ENCODE data around the gene TXNRD1. TPM values are rescaled to one million over a fixed set of nuclear protein-coding genes. Genes with fewer than 3 reads are reported as not detected.

TXNRD1 gene
- total RNA-seq, 1 donor from 2014 or later: 83.7 TPM

DNA sequence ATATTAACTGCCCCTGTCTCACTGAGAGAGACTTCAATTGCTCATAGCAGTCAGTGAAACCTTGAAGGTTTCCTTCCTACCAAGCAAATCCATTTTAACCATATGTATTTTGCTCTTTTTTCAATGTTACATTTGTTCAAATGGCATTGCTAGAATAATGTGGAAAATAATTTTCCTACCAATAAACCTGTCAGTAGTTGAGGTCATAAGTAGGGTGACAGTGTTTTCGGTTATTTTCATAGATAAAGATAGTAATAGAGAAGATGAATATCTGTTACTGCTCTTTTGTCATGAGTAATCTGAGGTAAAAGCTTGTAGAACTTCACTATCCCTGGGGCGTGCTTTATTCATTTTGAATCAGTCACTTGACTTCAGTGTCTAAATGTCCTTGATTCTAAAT, 120.5 kb downstream of the TXNRD1 start:
- H3K27me3 Mint-ChIP-seq (ENCODE audit: low read depth): no peaks in the 10 kb centered on the region
- no peaks in the 10 kb centered on the region for H3K9me3 Mint-ChIP-seq
- peak overlapping the region; percentile 62 for H3K27ac Mint-ChIP-seq
- DNase-seq (ENCODE audit: low spot score): no peak
- intact Hi-C loops (cut with micrococcal nuclease): loop anchor here (2.0 kb wide), 1 partner anchor 49 kb away; no protein-coding TSS in a partner anchor
- H3K4me1 Mint-ChIP-seq (ENCODE audit: low read depth): peaks cover 2% of the 10 kb centered on the region
- peaks cover 62% of the 10 kb centered on the region for H3K36me3 Mint-ChIP-seq (ENCODE audit: low read depth)
- H3K4me3 Mint-ChIP-seq (ENCODE audit: low read depth): no peak overlapping the region

GRCh38 chr12:104337030-104337558, 121.5 kb downstream of the TXNRD1 start:
- H3K4me3 Mint-ChIP-seq (ENCODE audit: low read depth): no peak overlapping the region
- no peak overlapping the region for H3K27ac Mint-ChIP-seq
- no peaks in the 10 kb centered on the region for H3K27me3 Mint-ChIP-seq (ENCODE audit: low read depth)
- peaks cover 2% of the 10 kb centered on the region for H3K4me1 Mint-ChIP-seq (ENCODE audit: low read depth)
- no peak for DNase-seq (ENCODE audit: low spot score)
- intact Hi-C loops (cut with micrococcal nuclease): loop anchor here (2.0 kb wide), 1 partner anchor 50 kb away; no protein-coding TSS in a partner anchor
- H3K9me3 Mint-ChIP-seq: no peaks in the 10 kb centered on the region
- H3K36me3 Mint-ChIP-seq (ENCODE audit: low read depth): peaks cover 60% of the 10 kb centered on the region

DNA sequence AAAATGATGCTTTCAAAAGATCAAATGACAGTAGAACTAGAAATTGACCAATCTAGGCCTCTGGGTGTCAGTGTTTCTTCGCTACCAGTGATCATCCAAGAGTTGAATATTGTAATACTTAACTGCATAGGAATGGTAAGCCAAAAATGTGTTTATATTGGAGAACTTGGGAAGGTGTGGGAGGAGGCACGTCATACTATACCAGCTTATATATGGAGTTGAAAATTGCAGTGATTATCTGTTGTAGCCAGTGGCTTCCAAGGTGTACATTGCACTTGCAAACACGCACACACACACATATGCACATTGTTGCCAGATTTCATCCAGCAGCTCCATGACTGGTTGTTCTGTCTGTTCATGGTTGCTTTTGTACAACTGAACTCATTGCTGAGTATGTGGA, 124.1 kb downstream of the TXNRD1 start:
- no peak overlapping the region for H3K27ac Mint-ChIP-seq
- H3K27me3 Mint-ChIP-seq (ENCODE audit: low read depth): no peaks in the 10 kb centered on the region
- no peaks in the 10 kb centered on the region for H3K9me3 Mint-ChIP-seq
- H3K4me1 Mint-ChIP-seq (ENCODE audit: low read depth): peaks cover 2% of the 10 kb centered on the region
- H3K4me3 Mint-ChIP-seq (ENCODE audit: low read depth): no peak overlapping the region
- intact Hi-C loops (cut with micrococcal nuclease): no loop called here
- H3K36me3 Mint-ChIP-seq (ENCODE audit: low read depth): peaks cover 57% of the 10 kb centered on the region
- DNase-seq (ENCODE audit: low spot score): no peak

- Mint-ChIP-seq H3K4me1 (ENCODE audit: low read depth) (peaks cover 2% of the 10 kb centered on the region), H3K9me3 (no peaks in the 10 kb centered on the region), H3K27ac (no peak overlapping the region), H3K27me3 (ENCODE audit: low read depth) (no peaks in the 10 kb centered on the region), H3K36me3 (ENCODE audit: low read depth) (peaks cover 52% of the 10 kb centered on the region), H3K4me3 (ENCODE audit: low read depth) (no peak overlapping the region)
- DNase-seq (ENCODE audit: low spot score): no peak
- intact Hi-C loops (cut with micrococcal nuclease): no loop called here
Observed at GRCh38 chr12:104340177-104340576, 124.6 kb downstream of the TXNRD1 start.

- H3K27ac Mint-ChIP-seq: no peak overlapping the region
- H3K4me1 Mint-ChIP-seq (ENCODE audit: low read depth): peaks cover 2% of the 10 kb centered on the region
- intact Hi-C loops (cut with micrococcal nuclease): no loop called here
- DNase-seq (ENCODE audit: low spot score): no peak
- no peaks in the 10 kb centered on the region for H3K9me3 Mint-ChIP-seq
- no peak overlapping the region for H3K4me3 Mint-ChIP-seq (ENCODE audit: low read depth)
- H3K36me3 Mint-ChIP-seq (ENCODE audit: low read depth): peaks cover 54% of the 10 kb centered on the region
- no peaks in the 10 kb centered on the region for H3K27me3 Mint-ChIP-seq (ENCODE audit: low read depth)
Observed at GRCh38 chr12:104340925-104341611, 125.5 kb downstream of the TXNRD1 start.

DNA sequence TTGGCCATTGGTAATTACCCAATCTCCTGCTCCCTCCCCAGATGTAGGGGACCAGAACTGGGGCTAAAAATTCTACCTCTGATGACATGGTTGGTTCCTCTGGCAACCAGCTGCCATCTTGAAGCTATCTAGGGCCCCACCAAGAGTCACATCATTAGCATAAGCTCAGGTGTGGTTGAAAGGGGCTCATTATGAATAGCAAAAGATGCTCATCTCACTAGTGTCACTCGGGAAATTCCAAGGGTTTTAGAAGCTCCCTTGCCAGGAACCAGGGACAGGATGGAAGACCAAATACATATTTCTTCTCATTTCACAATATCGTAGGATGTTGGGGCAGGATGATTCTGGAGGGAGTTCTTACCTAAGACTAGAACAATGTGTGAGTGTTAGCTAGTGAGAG, 126.6 kb downstream of the TXNRD1 start:
- DNase-seq (ENCODE audit: low spot score): no peak
- intact Hi-C loops (cut with micrococcal nuclease): no loop called here
- H3K27ac Mint-ChIP-seq: no peak overlapping the region
- peaks cover 53% of the 10 kb centered on the region for H3K36me3 Mint-ChIP-seq (ENCODE audit: low read depth)
- H3K9me3 Mint-ChIP-seq: no peaks in the 10 kb centered on the region
- no peaks in the 10 kb centered on the region for H3K27me3 Mint-ChIP-seq (ENCODE audit: low read depth)
- H3K4me1 Mint-ChIP-seq (ENCODE audit: low read depth): no peaks in the 10 kb centered on the region
- H3K4me3 Mint-ChIP-seq (ENCODE audit: low read depth): no peak overlapping the region

GRCh38 chr12:104342635-104343249, 127.2 kb downstream of the TXNRD1 start:
- H3K27ac Mint-ChIP-seq: peak overlapping the region; percentile 38
- intact Hi-C loops (cut with micrococcal nuclease): no loop called here
- no peaks in the 10 kb centered on the region for H3K4me1 Mint-ChIP-seq (ENCODE audit: low read depth)
- H3K4me3 Mint-ChIP-seq (ENCODE audit: low read depth): no peak overlapping the region
- no peak for DNase-seq (ENCODE audit: low spot score)
- no peaks in the 10 kb centered on the region for H3K27me3 Mint-ChIP-seq (ENCODE audit: low read depth)
- H3K9me3 Mint-ChIP-seq: no peaks in the 10 kb centered on the region
- peaks cover 57% of the 10 kb centered on the region for H3K36me3 Mint-ChIP-seq (ENCODE audit: low read depth)

- Mint-ChIP-seq H3K27ac (no peak overlapping the region), H3K4me1 (ENCODE audit: low read depth) (peaks cover 2% of the 10 kb centered on the region), H3K27me3 (ENCODE audit: low read depth) (no peaks in the 10 kb centered on the region), H3K9me3 (no peaks in the 10 kb centered on the region), H3K36me3 (ENCODE audit: low read depth) (peaks cover 57% of the 10 kb centered on the region), H3K4me3 (ENCODE audit: low read depth) (no peak overlapping the region)
- no peak for DNase-seq (ENCODE audit: low spot score)
- intact Hi-C loops (cut with micrococcal nuclease): no loop called here
Observed at GRCh38 chr12:104344682-104345081, 129.1 kb downstream of the TXNRD1 start.

DNA sequence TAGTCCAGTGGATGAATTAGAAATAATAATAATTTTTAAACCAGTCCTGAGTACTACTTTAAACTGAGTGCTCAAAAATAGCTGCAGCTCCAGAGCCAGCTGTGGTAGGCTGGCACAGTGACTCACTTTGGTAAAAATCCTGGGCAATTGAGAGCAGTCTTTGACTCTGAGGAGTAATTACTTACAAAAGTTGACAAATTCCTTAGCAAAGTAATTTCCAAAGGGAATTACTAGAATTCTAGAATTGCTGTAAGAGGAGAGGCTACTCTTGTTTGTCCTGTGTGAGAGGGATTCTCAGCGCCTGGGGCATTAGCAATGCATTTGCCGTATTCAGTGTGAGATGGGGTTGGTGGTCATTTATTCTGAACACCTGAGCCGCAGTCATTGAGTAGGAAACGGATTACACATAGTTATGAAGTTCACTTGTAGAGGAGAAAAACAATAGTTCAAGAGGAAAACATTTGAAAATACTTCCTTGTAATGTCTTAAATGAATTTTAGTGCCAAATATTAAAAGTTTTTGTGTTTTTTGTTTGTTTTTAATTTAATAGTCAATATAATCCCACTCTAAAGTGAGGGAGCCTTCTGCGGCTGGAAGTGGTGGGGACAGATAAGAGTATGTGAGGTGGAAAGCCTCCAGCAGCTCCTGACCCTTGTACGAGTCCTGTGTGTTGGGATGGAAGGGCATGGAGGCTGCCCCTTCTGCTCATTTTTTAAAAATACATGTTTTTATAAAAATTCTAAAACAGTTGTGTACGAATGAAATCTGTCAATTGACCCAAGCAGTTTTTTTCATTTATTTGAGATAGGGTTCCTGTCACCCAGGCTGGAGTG, 129.9 kb downstream of the TXNRD1 start:
- no peak overlapping the region for H3K27ac Mint-ChIP-seq
- peaks cover 2% of the 10 kb centered on the region for H3K4me1 Mint-ChIP-seq (ENCODE audit: low read depth)
- no peak overlapping the region for H3K4me3 Mint-ChIP-seq (ENCODE audit: low read depth)
- no peaks in the 10 kb centered on the region for H3K27me3 Mint-ChIP-seq (ENCODE audit: low read depth)
- intact Hi-C loops (cut with micrococcal nuclease): no loop called here
- no peaks in the 10 kb centered on the region for H3K9me3 Mint-ChIP-seq
- peaks cover 51% of the 10 kb centered on the region for H3K36me3 Mint-ChIP-seq (ENCODE audit: low read depth)
- no peak for DNase-seq (ENCODE audit: low spot score)

DNA sequence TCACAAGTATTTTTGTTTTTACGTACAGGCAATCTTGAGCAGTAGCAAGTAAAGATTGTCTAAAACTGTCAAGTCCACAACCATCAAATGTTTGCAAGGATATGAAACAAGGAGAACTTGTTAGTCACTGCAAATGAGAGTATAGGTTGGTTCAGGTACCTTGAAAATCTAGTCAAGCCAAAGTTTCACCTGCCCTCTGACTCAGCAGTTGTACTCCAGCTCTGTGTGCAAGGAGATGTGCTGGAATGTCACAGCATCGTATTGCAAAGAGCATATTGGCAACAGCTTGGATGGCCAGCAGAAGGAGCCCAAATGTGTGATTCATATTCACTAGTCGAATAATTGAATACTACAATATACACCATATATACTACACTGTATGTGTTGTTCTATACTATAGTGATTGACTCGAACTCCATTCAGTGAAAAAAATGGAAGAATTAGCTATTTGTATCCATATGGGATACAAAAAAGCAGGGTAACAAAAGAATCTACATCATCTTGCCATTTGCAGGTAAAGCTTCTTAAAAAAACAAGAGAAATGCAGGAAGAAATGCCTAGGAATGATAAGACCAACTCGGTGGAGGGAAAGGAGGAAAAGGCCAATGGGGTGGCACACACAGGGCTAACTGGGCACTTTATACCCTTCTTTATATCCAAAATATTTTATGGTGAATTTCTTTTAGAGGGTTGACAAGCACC, 131.9 kb downstream of the TXNRD1 start:
- H3K27me3 Mint-ChIP-seq (ENCODE audit: low read depth): no peaks in the 10 kb centered on the region
- H3K36me3 Mint-ChIP-seq (ENCODE audit: low read depth): peaks cover 44% of the 10 kb centered on the region
- H3K27ac Mint-ChIP-seq: no peak overlapping the region
- intact Hi-C loops (cut with micrococcal nuclease): no loop called here
- no peaks in the 10 kb centered on the region for H3K9me3 Mint-ChIP-seq
- no peak overlapping the region for H3K4me3 Mint-ChIP-seq (ENCODE audit: low read depth)
- DNase-seq (ENCODE audit: low spot score): no peak
- H3K4me1 Mint-ChIP-seq (ENCODE audit: low read depth): peaks cover 2% of the 10 kb centered on the region

DNA sequence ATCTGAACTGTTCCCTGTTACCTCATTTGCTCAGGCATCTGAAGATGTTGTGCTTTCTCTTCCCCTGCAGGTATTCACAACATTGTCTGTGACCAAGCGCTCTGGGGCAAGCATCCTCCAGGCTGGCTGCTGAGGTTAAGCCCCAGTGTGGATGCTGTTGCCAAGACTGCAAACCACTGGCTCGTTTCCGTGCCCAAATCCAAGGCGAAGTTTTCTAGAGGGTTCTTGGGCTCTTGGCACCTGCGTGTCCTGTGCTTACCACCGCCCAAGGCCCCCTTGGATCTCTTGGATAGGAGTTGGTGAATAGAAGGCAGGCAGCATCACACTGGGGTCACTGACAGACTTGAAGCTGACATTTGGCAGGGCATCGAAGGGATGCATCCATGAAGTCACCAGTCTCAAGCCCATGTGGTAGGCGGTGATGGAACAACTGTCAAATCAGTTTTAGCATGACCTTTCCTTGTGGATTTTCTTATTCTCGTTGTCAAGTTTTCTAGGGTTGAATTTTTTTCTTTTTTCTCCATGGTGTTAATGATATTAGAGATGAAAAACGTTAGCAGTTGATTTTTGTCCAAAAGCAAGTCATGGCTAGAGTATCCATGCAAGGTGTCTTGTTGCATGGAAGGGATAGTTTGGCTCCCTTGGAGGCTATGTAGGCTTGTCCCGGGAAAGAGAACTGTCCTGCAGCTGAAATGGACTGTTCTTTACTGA, 132.9 kb downstream of the TXNRD1 start:
- no peak overlapping the region for H3K4me3 Mint-ChIP-seq (ENCODE audit: low read depth)
- intact Hi-C loops (cut with micrococcal nuclease): no loop called here
- H3K27me3 Mint-ChIP-seq (ENCODE audit: low read depth): no peaks in the 10 kb centered on the region
- H3K36me3 Mint-ChIP-seq (ENCODE audit: low read depth): peaks cover 39% of the 10 kb centered on the region
- H3K9me3 Mint-ChIP-seq: no peaks in the 10 kb centered on the region
- no peak overlapping the region for H3K27ac Mint-ChIP-seq
- peaks cover 2% of the 10 kb centered on the region for H3K4me1 Mint-ChIP-seq (ENCODE audit: low read depth)
- no peak for DNase-seq (ENCODE audit: low spot score)

GRCh38 chr12:104348994-104349494, 133.5 kb downstream of the TXNRD1 start:
- no peaks in the 10 kb centered on the region for H3K27me3 Mint-ChIP-seq (ENCODE audit: low read depth)
- DNase-seq (ENCODE audit: low spot score): no peak
- intact Hi-C loops (cut with micrococcal nuclease): no loop called here
- peaks cover 39% of the 10 kb centered on the region for H3K36me3 Mint-ChIP-seq (ENCODE audit: low read depth)
- H3K9me3 Mint-ChIP-seq: no peaks in the 10 kb centered on the region
- no peak overlapping the region for H3K4me3 Mint-ChIP-seq (ENCODE audit: low read depth)
- no peak overlapping the region for H3K27ac Mint-ChIP-seq
- peaks cover 2% of the 10 kb centered on the region for H3K4me1 Mint-ChIP-seq (ENCODE audit: low read depth)

Data from activated T-helper 2 cell treated with anti-CD3 and anti-CD28 coated beads, Interferon-gamma antibody, Interleukin-2, Interleukin-4, amounts not matched to agents 10 μg/mL and 5 μg/mL and 100 μg/mL, durations not matched to agents 14 hours and 24 hours and 36 hours (primary cell).